GM12878 (cell line): Measurements from ENCODE around the gene PRMT7. TPM values are rescaled to one million over a fixed set of nuclear protein-coding genes. Genes with fewer than 3 reads are reported as not detected.
A peak's percentile ranks its signal among the peaks of the same experiment; 100 is the strongest.

Experiments
- ASH2L ChIP-seq: fragments of 300-600, 200-600 bp; sonication (generic); IDR thresholded peaks from 2 replicates; pipeline ENCODE4 v1.6.1; 2017; ENCODE audit warnings: low read depth, mild to moderate bottlenecking, borderline replicate concordance
- CUX1 ChIP-seq: IDR thresholded peaks from 2 replicates; pipeline ENCODE4 v1.6.1; 2012; ENCODE audit warnings: improper control_type of control experiment, low read depth, low read length; ENCODE audit not compliant: insufficient replicate concordance
- EP300 ChIP-seq, 2 experiments: fragments of 150-350 bp in 1 of 2; IDR thresholded peaks; 2 replicates each; pipeline ENCODE4 v1.6.1; 2011 to 2012; ENCODE audit warnings: low read depth in 2 of 2, low read length in 2 of 2, borderline replicate concordance in 1 of 2, improper control_type of control experiment in 1 of 2, inconsistent platforms in 1 of 2; ENCODE audit not compliant: control insufficient read depth in 1 of 2
- KDM1A ChIP-seq: fragments of 200-600 bp; sonication (generic); IDR thresholded peaks from 2 replicates; pipeline ENCODE4 v1.6.1; 2016; ENCODE audit warnings: borderline replicate concordance
- NFXL1 ChIP-seq: fragments of 450-650 bp; IDR thresholded peaks from 2 replicates; pipeline ENCODE4 v1.6.1; 2017; ENCODE audit warnings: antibody characterized with exemption, mild to moderate bottlenecking, borderline replicate concordance
- NFYB ChIP-seq: IDR thresholded peaks from 2 replicates; pipeline ENCODE4 v1.6.1; 2011; ENCODE audit warnings: low read depth, mild to moderate bottlenecking, low read length, improper control_type of control experiment, moderate library complexity; ENCODE audit not compliant: insufficient read depth
- NRF1 ChIP-seq: conservative IDR thresholded peaks from 2 replicates; pipeline ENCODE4 v1.6.1; 2011; ENCODE audit warnings: mild to moderate bottlenecking, low read depth, low read length, improper control_type of control experiment
- SIN3A ChIP-seq: IDR thresholded peaks from 2 replicates; pipeline ENCODE4 v1.6.1; 2012; ENCODE audit warnings: low read depth, low read length, improper control_type of control experiment
- SKIL ChIP-seq: fragments of 450-650 bp; IDR thresholded peaks from 2 replicates; pipeline ENCODE4 v1.6.1; 2017; ENCODE audit warnings: mild to moderate bottlenecking, low read depth, inconsistent platforms; ENCODE audit not compliant: poor library complexity, severe bottlenecking
- STAT1 ChIP-seq: fragments of 450-650 bp; conservative IDR thresholded peaks from 2 replicates; pipeline ENCODE4 v1.6.1; 2014; ENCODE audit warnings: antibody characterized with exemption, mild to moderate bottlenecking
- SUPT20H ChIP-seq: IDR thresholded peaks from 2 replicates; pipeline ENCODE4 v1.6.1; 2011; ENCODE audit warnings: low read depth, mild to moderate bottlenecking, low read length, moderate library complexity, borderline replicate concordance; ENCODE audit not compliant: control insufficient read depth
- TAF1 ChIP-seq: IDR thresholded peaks from 2 replicates; pipeline ENCODE4 v1.6.1; 2011; ENCODE audit warnings: mild to moderate bottlenecking, low read depth, low read length, borderline replicate concordance
- USF2 ChIP-seq: IDR thresholded peaks from 2 replicates; pipeline ENCODE4 v1.6.1; 2011; ENCODE audit warnings: low read depth, low read length, improper control_type of control experiment, borderline replicate concordance
- YBX1 ChIP-seq: fragments of 450-650 bp; IDR thresholded peaks from 2 replicates; pipeline ENCODE4 v1.6.1; 2016; ENCODE audit warnings: antibody characterized with exemption
- ZBED1 ChIP-seq: IDR thresholded peaks from 2 replicates; pipeline ENCODE4 v1.6.1; 2016; ENCODE audit warnings: borderline replicate concordance
- ZBTB33 ChIP-seq: fragments of 450-650 bp; IDR thresholded peaks from 2 replicates; pipeline ENCODE4 v1.6.1; 2017; ENCODE audit warnings: mild to moderate bottlenecking
- ZNF207 ChIP-seq: fragments of 450-650 bp; IDR thresholded peaks from 2 replicates; pipeline ENCODE4 v1.6.1; 2014; ENCODE audit warnings: antibody characterized with exemption, mild to moderate bottlenecking, borderline replicate concordance
- ZNF217 ChIP-seq: fragments of 450-650 bp; IDR thresholded peaks from 2 replicates; pipeline ENCODE4 v1.6.1; 2017; ENCODE audit warnings: antibody characterized with exemption, mild to moderate bottlenecking
- ZNF384 ChIP-seq: IDR thresholded peaks from 2 replicates; pipeline ENCODE4 v1.6.1; 2012; ENCODE audit warnings: low read depth, mild to moderate bottlenecking, low read length, improper control_type of control experiment, borderline replicate concordance
- polyA plus RNA-seq, 11 experiments: library from polyadenylated mRNA; depleted of rRNA in 4 of 11; unstranded in 6 of 11; stranded (reverse) in 5 of 11; fragments of >200 nt; fragmentation: Nextera tagmentation in 4 of 11; fragmentation: Illumina TruSeq in 1 of 11; extraction: Ambion mirVana in 4 of 11; extraction: Trizol in 1 of 11; gene quantifications; 1 replicate in 1 of 11; 2 replicates in 10 of 11; pipeline versions ENCODE4 v1.2.1 to v1.2.3, GENCODE V29; 2011 to 2016; ENCODE audit warnings: inconsistent platforms in 2 of 11, missing spikeins in 2 of 11, low read depth in 1 of 11
- total RNA-seq, 4 experiments: library from RNA; depleted of rRNA in 3 of 4; stranded (reverse); fragments of >200 nt in 3 of 4; fragmentation: Illumina TruSeq in 1 of 4; extraction: Trizol in 1 of 4; gene quantifications; 2 replicates each; pipeline versions ENCODE4 v1.2.1 to v1.2.3, GENCODE V29; 2013 to 2021

Gene PRMT7
- total and polyA plus RNA-seq, 10 of the 15 experiments (the other 5 are each of a cell fraction or from before 2014, with no cell fraction given) = 5.1 to 56.1 (median 42.0) TPM

GRCh38 chr16:68319185-68319908, 8.5 kb downstream of the PRMT7 start (continued):
- TF ChIP-seq CUX1 (no peak), NRF1 (no peak), SKIL (peak; percentile 16), YBX1 (no peak), EP300 (IDR thresholded peaks at IDR 0.05; ENCODE audit: borderline replicate concordance in 1 of 2, control insufficient read depth in 1 of 2, low read depth in 2 of 2, low read length in 2 of 2) (peak in 1 of 2 experiments; percentile 71; a peak in 3 of 4 replicates), ZNF207 (no peak), ZBED1 (no peak), KDM1A (no peak), SIN3A (peak; percentile 52; the same call in 1 of the 2 replicates), NFXL1 (no peak), NFYB (no peak), ASH2L (no peak), ZBTB33 (no peak), USF2 (no peak), SUPT20H (no peak), ZNF384 (no peak), ZNF217 (no peak), STAT1 (no peak), TAF1 (no peak)
